ENCODE data around the gene SMARCAL1. TPM values are rescaled to one million over a fixed set of nuclear protein-coding genes. Genes with fewer than 3 reads are reported as not detected.
A peak's percentile ranks its signal among the peaks of the same experiment; 100 is the strongest.

Gene SMARCAL1
- total and polyA plus RNA-seq, 2 experiments from 2014 or later = 18.8 to 19.9 TPM

DNA sequence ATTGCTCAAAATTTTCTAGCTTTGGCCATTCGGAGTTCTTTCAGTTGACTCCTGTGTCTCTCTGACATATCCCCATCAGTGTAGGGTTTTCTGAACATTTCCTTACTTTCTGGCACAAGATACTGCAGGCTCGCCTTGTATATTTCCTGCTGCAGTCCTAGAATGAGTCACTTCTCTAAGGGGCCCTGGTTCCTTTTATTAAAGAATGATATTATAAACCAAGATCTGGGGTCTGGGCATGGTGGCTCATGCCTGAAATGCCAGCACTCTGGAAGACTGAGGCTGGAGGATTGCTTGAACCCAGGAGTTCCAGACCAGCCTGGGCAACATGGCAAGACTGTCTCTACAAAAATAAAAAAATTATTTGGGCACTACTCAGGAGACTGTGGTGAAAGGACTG lies 83.4 kb downstream of the SMARCAL1 start:
- Histone ChIP-seq H3K9me2 (replicated peaks; ENCODE audit: insufficient read depth) (no peaks in the 10 kb centered on the region), H3K27ac (no peak overlapping the region), H4K20me1 (ENCODE audit: insufficient read depth, poor library complexity, severe bottlenecking) (peaks cover 13% of the 10 kb centered on the region), H3K4me2 (no peak overlapping the region), H3K4me3 (no peak overlapping the region), H3K36me3 (replicated peaks; ENCODE audit: insufficient read depth, low read depth) (peaks cover 11% of the 10 kb centered on the region), H3K9me3 (ENCODE audit: low read depth) (no peaks in the 10 kb centered on the region), H2AFZ (no peak overlapping the region), H3K27me3 (no peaks in the 10 kb centered on the region), H3K79me2 (peaks cover 28% of the 10 kb centered on the region), H3K4me1 (ENCODE audit: insufficient read depth) (peaks cover 33% of the 10 kb centered on the region)
- TF ChIP-seq, protein P1, sequence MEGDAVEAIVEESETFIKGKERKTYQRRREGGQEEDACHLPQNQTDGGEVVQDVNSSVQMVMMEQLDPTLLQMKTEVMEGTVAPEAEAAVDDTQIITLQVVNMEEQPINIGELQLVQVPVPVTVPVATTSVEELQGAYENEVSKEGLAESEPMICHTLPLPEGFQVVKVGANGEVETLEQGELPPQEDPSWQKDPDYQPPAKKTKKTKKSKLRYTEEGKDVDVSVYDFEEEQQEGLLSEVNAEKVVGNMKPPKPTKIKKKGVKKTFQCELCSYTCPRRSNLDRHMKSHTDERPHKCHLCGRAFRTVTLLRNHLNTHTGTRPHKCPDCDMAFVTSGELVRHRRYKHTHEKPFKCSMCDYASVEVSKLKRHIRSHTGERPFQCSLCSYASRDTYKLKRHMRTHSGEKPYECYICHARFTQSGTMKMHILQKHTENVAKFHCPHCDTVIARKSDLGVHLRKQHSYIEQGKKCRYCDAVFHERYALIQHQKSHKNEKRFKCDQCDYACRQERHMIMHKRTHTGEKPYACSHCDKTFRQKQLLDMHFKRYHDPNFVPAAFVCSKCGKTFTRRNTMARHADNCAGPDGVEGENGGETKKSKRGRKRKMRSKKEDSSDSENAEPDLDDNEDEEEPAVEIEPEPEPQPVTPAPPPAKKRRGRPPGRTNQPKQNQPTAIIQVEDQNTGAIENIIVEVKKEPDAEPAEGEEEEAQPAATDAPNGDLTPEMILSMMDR (IDR thresholded peaks at IDR 0.05; ENCODE audit: poor library complexity) = no peak
- no peak for TF ChIP-seq EZH2 (IDR thresholded peaks at IDR 0.05; ENCODE audit: borderline replicate concordance)
- no peak for TF ChIP-seq EZH2phosphoT487 (IDR thresholded peaks at IDR 0.05; ENCODE audit: low read depth, severe bottlenecking, unreplicated experiment)
- no peak for DNase-seq (ENCODE audit: low spot score)
- 76% methylated on average over 2 of the region's 2 CpGs for WGBS (ENCODE audit: low lambda C conversion rate, missing lambda C conversion rate)

DNA sequence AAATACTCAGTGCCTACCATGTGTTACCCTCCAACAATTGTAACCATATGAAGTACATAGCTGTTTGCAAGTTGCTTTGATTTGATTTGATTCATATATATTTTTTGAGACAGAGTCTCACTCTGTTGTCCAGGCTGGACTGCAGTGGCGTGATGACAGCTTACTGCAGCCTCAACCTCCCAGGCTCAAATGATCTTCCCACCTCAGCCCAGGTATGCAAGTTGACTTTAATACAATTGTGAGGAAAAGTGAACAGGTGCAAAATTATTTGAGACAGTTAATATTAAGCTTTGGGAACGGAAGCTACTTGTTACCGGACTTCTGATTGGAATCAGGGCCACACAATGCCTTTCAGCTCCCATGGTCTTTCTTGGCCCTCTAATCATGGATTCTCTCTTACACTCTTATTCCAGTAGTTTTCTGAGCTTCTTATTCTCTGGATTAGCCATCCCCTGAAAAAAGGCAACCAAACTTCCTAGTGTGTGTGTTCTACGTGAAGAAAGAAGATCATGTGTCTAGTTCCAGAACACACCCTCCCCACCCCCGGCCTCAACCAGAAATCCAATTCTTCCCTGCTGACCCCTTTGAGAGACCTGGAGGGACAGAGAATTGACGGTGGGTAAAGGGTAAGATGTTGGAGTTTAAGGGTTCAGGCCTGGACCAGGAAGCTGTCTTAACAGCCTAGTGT lies 85.2 kb downstream of the SMARCAL1 start:
- Histone ChIP-seq H3K36me3 (replicated peaks; ENCODE audit: insufficient read depth, low read depth) (peaks cover 14% of the 10 kb centered on the region), H3K27me3 (no peaks in the 10 kb centered on the region), H3K4me1 (ENCODE audit: insufficient read depth) (peaks cover 31% of the 10 kb centered on the region), H4K20me1 (ENCODE audit: insufficient read depth, poor library complexity, severe bottlenecking) (peaks cover 30% of the 10 kb centered on the region), H3K9me3 (ENCODE audit: low read depth) (no peaks in the 10 kb centered on the region), H3K79me2 (peaks cover 45% of the 10 kb centered on the region), H2AFZ (peak overlapping the region; percentile 67), H3K4me2 (peak overlapping the region; percentile 80), H3K4me3 (no peak overlapping the region), H3K9me2 (replicated peaks; ENCODE audit: insufficient read depth) (no peaks in the 10 kb centered on the region), H3K27ac (peak overlapping the region; percentile 59)
- no peak for DNase-seq (ENCODE audit: low spot score)
- no peak for TF ChIP-seq EZH2phosphoT487 (IDR thresholded peaks at IDR 0.05; ENCODE audit: low read depth, severe bottlenecking, unreplicated experiment)
- TF ChIP-seq, protein P1 (IDR thresholded peaks at IDR 0.05; ENCODE audit: poor library complexity) = no peak
- TF ChIP-seq EZH2 (IDR thresholded peaks at IDR 0.05; ENCODE audit: borderline replicate concordance) = no peak
- 93% methylated on average over 6 of the region's 6 CpGs for WGBS (ENCODE audit: low lambda C conversion rate, missing lambda C conversion rate)

DNA sequence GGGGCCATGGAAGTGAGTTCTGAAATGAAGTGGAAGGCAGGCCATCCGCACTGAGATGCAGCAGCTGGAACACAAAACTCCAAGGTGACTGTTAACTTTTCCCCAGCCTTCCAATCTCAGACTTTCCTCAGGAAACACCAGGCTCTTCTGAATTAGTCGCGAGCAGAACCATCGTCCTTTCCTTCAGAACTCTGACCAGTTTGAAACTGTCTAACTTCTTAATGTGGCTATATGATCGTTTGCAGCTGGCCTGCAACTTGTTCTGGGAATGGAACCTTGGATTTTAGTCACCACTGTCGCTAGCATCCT lies 85.7 kb downstream of the SMARCAL1 start:
- H2AFZ ChIP-seq = peak overlapping the region; percentile 67
- no peaks in the 10 kb centered on the region for H3K27me3 ChIP-seq
- no peaks in the 10 kb centered on the region for H3K9me3 ChIP-seq (ENCODE audit: low read depth)
- DNase-seq (ENCODE audit: low spot score) = no peak
- TF ChIP-seq EZH2phosphoT487 (IDR thresholded peaks at IDR 0.05; ENCODE audit: low read depth, severe bottlenecking, unreplicated experiment) (no peak), EZH2 (IDR thresholded peaks at IDR 0.05; ENCODE audit: borderline replicate concordance) (no peak)
- TF ChIP-seq, protein P1 (IDR thresholded peaks at IDR 0.05; ENCODE audit: poor library complexity) = no peak
- H3K4me2 ChIP-seq = peak overlapping the region; percentile 80
- H3K4me1 ChIP-seq (ENCODE audit: insufficient read depth) = peaks cover 26% of the 10 kb centered on the region
- H3K9me2 ChIP-seq (replicated peaks; ENCODE audit: insufficient read depth) = no peaks in the 10 kb centered on the region
- H3K36me3 ChIP-seq (replicated peaks; ENCODE audit: insufficient read depth, low read depth) = peaks cover 14% of the 10 kb centered on the region
- peak overlapping the region; percentile 6 for H3K4me3 ChIP-seq
- 58% methylated on average over 6 of the region's 6 CpGs for WGBS (ENCODE audit: low lambda C conversion rate, missing lambda C conversion rate)
- H3K27ac ChIP-seq = peak overlapping the region; percentile 59
- peaks cover 45% of the 10 kb centered on the region for H3K79me2 ChIP-seq
- peaks cover 34% of the 10 kb centered on the region for H4K20me1 ChIP-seq (ENCODE audit: insufficient read depth, poor library complexity, severe bottlenecking)

Measured in hepatocyte (in vitro differentiated cells).